ENCODE results near the gene DSG3.

Gene DSG3

DNA sequence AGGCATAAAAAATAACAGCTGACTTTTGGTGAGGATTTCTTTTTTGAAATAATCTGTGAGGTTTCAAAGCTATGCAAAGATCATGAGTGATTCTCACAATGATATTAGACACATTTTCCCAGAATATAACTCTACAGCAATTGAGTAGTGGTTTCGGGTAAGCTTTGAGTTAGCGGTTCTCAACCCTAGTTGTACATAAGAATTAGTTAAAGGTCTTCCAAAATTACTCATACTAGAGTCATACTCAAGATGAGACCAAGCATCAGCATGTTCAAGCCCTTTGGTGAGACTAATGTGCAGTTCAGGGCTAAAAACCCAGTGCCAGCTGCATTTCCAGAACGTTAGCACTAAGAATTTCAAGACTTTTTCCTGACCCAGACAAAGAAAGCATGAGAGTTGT lies 39.9 kb upstream of the DSG3 start:
- Histone ChIP-seq H3K4me1 (ENCODE audit: control extremely low read depth in 1 of 4, control insufficient read depth in 4 of 4, insufficient read depth in 4 of 4, low read length in 3 of 4) (no peaks in the 10 kb centered on the region), H3K36me3 (ENCODE audit: control insufficient read depth in 4 of 4, insufficient read depth in 4 of 4, low read length in 3 of 4) (no peaks in the 10 kb centered on the region), H3K4me3 (ENCODE audit: control insufficient read depth in 1 of 7, extremely low read depth in 1 of 7, insufficient read depth in 4 of 7, low read depth in 2 of 7, low read length in 6 of 7) (no peak overlapping the region), H3K9me3 (ENCODE audit: control extremely low read depth in 1 of 5, control insufficient read depth in 4 of 5, insufficient read depth in 2 of 5, low read depth in 1 of 5, low read length in 4 of 5) (peaks cover 0 to 3% (median 0%) of the 10 kb centered on the region in 5 experiments), H3K27ac (ENCODE audit: insufficient read depth in 1 of 2, low read depth in 1 of 2, low read length in 2 of 2, poor library complexity in 1 of 2, severe bottlenecking in 2 of 2) (no peak overlapping the region), H3K27me3 (replicated peaks in 2 of 5; ENCODE audit: control insufficient read depth in 4 of 5, insufficient read depth in 5 of 5, low read length in 4 of 5) (peaks cover 0 to 5% (median 0%) of the 10 kb centered on the region in 5 experiments)
- DNase-seq = no peak
- 100% methylated on average over 2 of the region's 3 CpGs for WGBS (ENCODE audit: insufficient coverage)
- ChIA-PET CTCF (interaction anchor here (0.9 to 1.0 kb wide), 2 partner anchors 17 to 50 kb away, joined by 3 read pairs; no protein-coding TSS in a partner anchor), POLR2A (no interaction called here)

DNA sequence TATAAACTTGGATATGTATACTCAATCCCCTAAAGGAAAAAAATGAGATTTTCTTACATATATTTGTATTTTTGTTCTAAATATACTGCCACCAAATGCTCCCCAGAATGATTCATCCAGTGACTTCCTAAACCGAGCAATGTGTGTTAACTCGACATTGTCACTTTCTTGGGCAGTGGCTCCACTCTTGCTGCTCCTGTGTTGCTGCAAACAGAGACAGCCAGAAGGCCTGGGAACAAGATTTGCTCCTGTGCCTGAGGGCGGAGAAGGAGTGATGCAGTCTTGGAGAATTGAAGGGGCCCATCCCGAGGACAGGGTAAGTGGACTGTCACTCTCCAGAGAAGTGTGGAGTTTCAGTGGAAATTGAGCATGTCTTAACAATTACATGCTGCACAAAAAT lies 38.3 kb upstream of the DSG3 start:
- Histone ChIP-seq H3K4me1 (ENCODE audit: control extremely low read depth in 1 of 4, control insufficient read depth in 4 of 4, insufficient read depth in 4 of 4, low read length in 3 of 4) (no peaks in the 10 kb centered on the region), H3K27me3 (replicated peaks in 2 of 5; ENCODE audit: control insufficient read depth in 4 of 5, insufficient read depth in 5 of 5, low read length in 4 of 5) (peaks cover 0 to 5% (median 0%) of the 10 kb centered on the region in 5 experiments), H3K4me3 (ENCODE audit: control insufficient read depth in 1 of 7, extremely low read depth in 1 of 7, insufficient read depth in 4 of 7, low read depth in 2 of 7, low read length in 6 of 7) (no peak overlapping the region), H3K27ac (ENCODE audit: insufficient read depth in 1 of 2, low read depth in 1 of 2, low read length in 2 of 2, poor library complexity in 1 of 2, severe bottlenecking in 2 of 2) (no peak overlapping the region), H3K9me3 (ENCODE audit: control extremely low read depth in 1 of 5, control insufficient read depth in 4 of 5, insufficient read depth in 2 of 5, low read depth in 1 of 5, low read length in 4 of 5) (peaks cover 0 to 3% (median 0%) of the 10 kb centered on the region in 5 experiments), H3K36me3 (ENCODE audit: control insufficient read depth in 4 of 4, insufficient read depth in 4 of 4, low read length in 3 of 4) (no peaks in the 10 kb centered on the region)
- ChIA-PET CTCF (no interaction called here), POLR2A (no interaction called here)
- DNase-seq = no peak
- 95% methylated on average over 3 of the region's 4 CpGs for WGBS (ENCODE audit: insufficient coverage)

- no peak for DNase-seq
- Histone ChIP-seq H3K27ac (ENCODE audit: insufficient read depth in 1 of 2, low read depth in 1 of 2, low read length in 2 of 2, poor library complexity in 1 of 2, severe bottlenecking in 2 of 2) (no peak overlapping the region), H3K27me3 (replicated peaks in 2 of 5; ENCODE audit: control insufficient read depth in 4 of 5, insufficient read depth in 5 of 5, low read length in 4 of 5) (peaks cover 0 to 5% (median 0%) of the 10 kb centered on the region in 5 experiments), H3K36me3 (ENCODE audit: control insufficient read depth in 4 of 4, insufficient read depth in 4 of 4, low read length in 3 of 4) (no peaks in the 10 kb centered on the region), H3K4me3 (ENCODE audit: control insufficient read depth in 1 of 7, extremely low read depth in 1 of 7, insufficient read depth in 4 of 7, low read depth in 2 of 7, low read length in 6 of 7) (no peak overlapping the region), H3K9me3 (ENCODE audit: control extremely low read depth in 1 of 5, control insufficient read depth in 4 of 5, insufficient read depth in 2 of 5, low read depth in 1 of 5, low read length in 4 of 5) (peaks cover 0 to 3% (median 0%) of the 10 kb centered on the region in 5 experiments), H3K4me1 (ENCODE audit: control extremely low read depth in 1 of 4, control insufficient read depth in 4 of 4, insufficient read depth in 4 of 4, low read length in 3 of 4) (no peaks in the 10 kb centered on the region)
- POLR2A ChIA-PET = no interaction called here
- 69% methylated on average over 17 of the region's 37 CpGs for WGBS (ENCODE audit: insufficient coverage)
- CTCF ChIA-PET = interaction anchor here (1.0 kb wide), 2 partner anchors 12 to 13 kb away, joined by 3 read pairs; no protein-coding TSS in a partner anchor
Observed at GRCh38 chr18:31410716-31411483, 36.6 kb upstream of the DSG3 start.

- H3K4me3 ChIP-seq (ENCODE audit: control insufficient read depth in 1 of 7, extremely low read depth in 1 of 7, insufficient read depth in 4 of 7, low read depth in 2 of 7, low read length in 6 of 7) = no peak overlapping the region
- POLR2A ChIA-PET = no interaction called here
- peaks cover 0 to 3% (median 0%) of the 10 kb centered on the region in 5 experiments for H3K9me3 ChIP-seq (ENCODE audit: control extremely low read depth in 1 of 5, control insufficient read depth in 4 of 5, insufficient read depth in 2 of 5, low read depth in 1 of 5, low read length in 4 of 5)
- H3K27ac ChIP-seq (ENCODE audit: insufficient read depth in 1 of 2, low read depth in 1 of 2, low read length in 2 of 2, poor library complexity in 1 of 2, severe bottlenecking in 2 of 2) = no peak overlapping the region
- H3K4me1 ChIP-seq (ENCODE audit: control extremely low read depth in 1 of 4, control insufficient read depth in 4 of 4, insufficient read depth in 4 of 4, low read length in 3 of 4) = no peaks in the 10 kb centered on the region
- H3K27me3 ChIP-seq (replicated peaks in 2 of 5; ENCODE audit: control insufficient read depth in 4 of 5, insufficient read depth in 5 of 5, low read length in 4 of 5) = peaks cover 0 to 5% (median 0%) of the 10 kb centered on the region in 5 experiments
- no peak for DNase-seq
- H3K36me3 ChIP-seq (ENCODE audit: control insufficient read depth in 4 of 4, insufficient read depth in 4 of 4, low read length in 3 of 4) = no peaks in the 10 kb centered on the region
- 95% methylated on average over 4 of the region's 6 CpGs for WGBS (ENCODE audit: insufficient coverage)
- CTCF ChIA-PET = no interaction called here
Observed at GRCh38 chr18:31413137-31413536, 34.4 kb upstream of the DSG3 start.

DNA sequence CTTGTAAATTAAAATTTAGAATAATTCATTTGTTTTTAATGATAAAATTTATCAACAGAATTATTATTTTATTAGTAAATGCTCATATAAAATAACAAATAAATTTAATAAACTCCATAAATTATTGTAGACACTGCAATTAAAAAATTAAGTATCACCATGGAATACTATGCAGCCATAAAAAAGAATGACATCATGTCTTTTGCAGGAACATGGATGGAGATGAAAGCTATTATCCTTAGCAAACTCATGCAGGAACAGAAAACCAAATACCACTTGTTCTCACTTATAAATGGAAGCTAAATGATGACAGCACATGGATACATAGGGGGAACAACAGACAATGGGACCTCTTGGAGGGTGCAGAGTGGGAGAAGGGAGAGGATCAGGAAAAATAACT lies 29.7 kb upstream of the DSG3 start:
- no peak overlapping the region for H3K27ac ChIP-seq (ENCODE audit: insufficient read depth in 1 of 2, low read depth in 1 of 2, low read length in 2 of 2, poor library complexity in 1 of 2, severe bottlenecking in 2 of 2)
- no peaks in the 10 kb centered on the region for H3K9me3 ChIP-seq (ENCODE audit: control extremely low read depth in 1 of 5, control insufficient read depth in 4 of 5, insufficient read depth in 2 of 5, low read depth in 1 of 5, low read length in 4 of 5)
- no peaks in the 10 kb centered on the region for H3K4me1 ChIP-seq (ENCODE audit: control extremely low read depth in 1 of 4, control insufficient read depth in 4 of 4, insufficient read depth in 4 of 4, low read length in 3 of 4)
- CTCF ChIA-PET = no interaction called here
- POLR2A ChIA-PET = no interaction called here
- no peaks in the 10 kb centered on the region for H3K36me3 ChIP-seq (ENCODE audit: control insufficient read depth in 4 of 4, insufficient read depth in 4 of 4, low read length in 3 of 4)
- H3K4me3 ChIP-seq (ENCODE audit: control insufficient read depth in 1 of 7, extremely low read depth in 1 of 7, insufficient read depth in 4 of 7, low read depth in 2 of 7, low read length in 6 of 7) = no peak overlapping the region
- no peaks in the 10 kb centered on the region for H3K27me3 ChIP-seq (replicated peaks in 2 of 5; ENCODE audit: control insufficient read depth in 4 of 5, insufficient read depth in 5 of 5, low read length in 4 of 5)
- DNase-seq = no peak

- no peaks in the 10 kb centered on the region for H3K4me1 ChIP-seq (ENCODE audit: control extremely low read depth in 1 of 4, control insufficient read depth in 4 of 4, insufficient read depth in 4 of 4, low read length in 3 of 4)
- DNase-seq = no peak
- H3K4me3 ChIP-seq (ENCODE audit: control insufficient read depth in 1 of 7, extremely low read depth in 1 of 7, insufficient read depth in 4 of 7, low read depth in 2 of 7, low read length in 6 of 7) = no peak overlapping the region
- H3K27me3 ChIP-seq (replicated peaks in 2 of 5; ENCODE audit: control insufficient read depth in 4 of 5, insufficient read depth in 5 of 5, low read length in 4 of 5) = no peaks in the 10 kb centered on the region
- WGBS (ENCODE audit: insufficient coverage) = 100% methylated on average over 7 of the region's 7 CpGs
- H3K9me3 ChIP-seq (ENCODE audit: control extremely low read depth in 1 of 5, control insufficient read depth in 4 of 5, insufficient read depth in 2 of 5, low read depth in 1 of 5, low read length in 4 of 5) = no peaks in the 10 kb centered on the region
- H3K36me3 ChIP-seq (ENCODE audit: control insufficient read depth in 4 of 4, insufficient read depth in 4 of 4, low read length in 3 of 4) = no peaks in the 10 kb centered on the region
- POLR2A ChIA-PET = no interaction called here
- CTCF ChIA-PET = no interaction called here
- no peak overlapping the region for H3K27ac ChIP-seq (ENCODE audit: insufficient read depth in 1 of 2, low read depth in 1 of 2, low read length in 2 of 2, poor library complexity in 1 of 2, severe bottlenecking in 2 of 2)
Observed at GRCh38 chr18:31419457-31419932, 28.0 kb upstream of the DSG3 start.

DNA sequence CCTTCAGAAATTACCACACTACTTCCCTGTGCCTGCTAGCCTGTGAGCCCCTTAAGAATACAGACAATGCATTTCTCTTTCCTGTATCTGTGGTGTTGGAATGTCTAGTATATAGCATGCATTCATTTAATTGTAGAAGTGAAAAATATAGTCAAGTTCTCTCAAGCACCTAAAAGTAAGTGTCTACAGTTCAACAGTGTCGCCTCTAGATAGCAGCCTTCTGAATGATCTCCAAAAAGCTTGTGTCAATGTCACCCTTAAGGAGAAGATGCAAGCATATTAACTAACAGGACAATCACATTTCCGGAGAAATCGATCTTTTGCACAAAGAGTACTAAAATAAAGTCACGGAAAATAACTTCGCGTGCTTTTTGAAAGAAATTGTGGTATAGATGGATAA lies 27.5 kb upstream of the DSG3 start:
- CTCF ChIA-PET = no interaction called here
- Histone ChIP-seq H3K27me3 (replicated peaks in 2 of 5; ENCODE audit: control insufficient read depth in 4 of 5, insufficient read depth in 5 of 5, low read length in 4 of 5) (no peaks in the 10 kb centered on the region), H3K27ac (ENCODE audit: insufficient read depth in 1 of 2, low read depth in 1 of 2, low read length in 2 of 2, poor library complexity in 1 of 2, severe bottlenecking in 2 of 2) (no peak overlapping the region), H3K9me3 (ENCODE audit: control extremely low read depth in 1 of 5, control insufficient read depth in 4 of 5, insufficient read depth in 2 of 5, low read depth in 1 of 5, low read length in 4 of 5) (no peaks in the 10 kb centered on the region), H3K4me3 (ENCODE audit: control insufficient read depth in 1 of 7, extremely low read depth in 1 of 7, insufficient read depth in 4 of 7, low read depth in 2 of 7, low read length in 6 of 7) (no peak overlapping the region), H3K36me3 (ENCODE audit: control insufficient read depth in 4 of 4, insufficient read depth in 4 of 4, low read length in 3 of 4) (no peaks in the 10 kb centered on the region), H3K4me1 (ENCODE audit: control extremely low read depth in 1 of 4, control insufficient read depth in 4 of 4, insufficient read depth in 4 of 4, low read length in 3 of 4) (no peaks in the 10 kb centered on the region)
- 95% methylated on average over 6 of the region's 6 CpGs for WGBS (ENCODE audit: insufficient coverage)
- POLR2A ChIA-PET = no interaction called here
- DNase-seq = no peak

Measured in common myeloid progenitor, CD34-positive (primary cell).